Loucy (cell line): Measurements from ENCODE around the gene ITGB1BP1.

ENCODE experiments used
- EZH2phosphoT487 ChIP-seq: fragments of 200-600 bp; IDR thresholded peaks from 2 replicates; pipeline ENCODE4 v1.6.1; 2018; ENCODE audit warnings: antibody characterized with exemption, mild to moderate bottlenecking, moderate library complexity, borderline replicate concordance
- TF ChIP-seq, protein P1 (sequence below): fragments of 200-600 bp; sonication (generic); conservative IDR thresholded peaks from 2 replicates; pipeline ENCODE4 v1.5.1; 2014; ENCODE audit warnings: mild to moderate bottlenecking, antibody characterized with exemption, low read length

DNA sequence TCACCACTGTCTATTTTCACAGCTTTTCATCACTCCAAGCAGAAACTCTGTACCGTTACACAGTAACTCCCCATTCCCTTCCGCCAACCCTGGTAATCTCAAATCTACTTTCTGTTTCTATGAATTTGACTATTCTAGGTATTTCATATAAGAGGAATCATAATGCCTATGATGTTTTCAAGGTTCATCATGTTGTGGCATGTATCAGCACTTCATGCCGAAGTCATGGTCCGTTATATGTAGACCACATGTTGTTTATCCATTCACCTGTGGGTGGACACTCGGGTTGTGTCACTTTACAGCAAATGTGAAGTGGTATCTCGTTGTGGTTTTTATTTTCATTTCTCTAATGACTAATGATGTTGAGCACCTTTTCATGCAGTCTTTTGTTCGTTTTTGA, 21.8 kb upstream of the ITGB1BP1 start:
- TF ChIP-seq EZH2phosphoT487: no peak
- TF ChIP-seq, protein P1, sequence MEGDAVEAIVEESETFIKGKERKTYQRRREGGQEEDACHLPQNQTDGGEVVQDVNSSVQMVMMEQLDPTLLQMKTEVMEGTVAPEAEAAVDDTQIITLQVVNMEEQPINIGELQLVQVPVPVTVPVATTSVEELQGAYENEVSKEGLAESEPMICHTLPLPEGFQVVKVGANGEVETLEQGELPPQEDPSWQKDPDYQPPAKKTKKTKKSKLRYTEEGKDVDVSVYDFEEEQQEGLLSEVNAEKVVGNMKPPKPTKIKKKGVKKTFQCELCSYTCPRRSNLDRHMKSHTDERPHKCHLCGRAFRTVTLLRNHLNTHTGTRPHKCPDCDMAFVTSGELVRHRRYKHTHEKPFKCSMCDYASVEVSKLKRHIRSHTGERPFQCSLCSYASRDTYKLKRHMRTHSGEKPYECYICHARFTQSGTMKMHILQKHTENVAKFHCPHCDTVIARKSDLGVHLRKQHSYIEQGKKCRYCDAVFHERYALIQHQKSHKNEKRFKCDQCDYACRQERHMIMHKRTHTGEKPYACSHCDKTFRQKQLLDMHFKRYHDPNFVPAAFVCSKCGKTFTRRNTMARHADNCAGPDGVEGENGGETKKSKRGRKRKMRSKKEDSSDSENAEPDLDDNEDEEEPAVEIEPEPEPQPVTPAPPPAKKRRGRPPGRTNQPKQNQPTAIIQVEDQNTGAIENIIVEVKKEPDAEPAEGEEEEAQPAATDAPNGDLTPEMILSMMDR: no peak
